ENCODE data around the gene DESI2.

DESI2 gene

DNA sequence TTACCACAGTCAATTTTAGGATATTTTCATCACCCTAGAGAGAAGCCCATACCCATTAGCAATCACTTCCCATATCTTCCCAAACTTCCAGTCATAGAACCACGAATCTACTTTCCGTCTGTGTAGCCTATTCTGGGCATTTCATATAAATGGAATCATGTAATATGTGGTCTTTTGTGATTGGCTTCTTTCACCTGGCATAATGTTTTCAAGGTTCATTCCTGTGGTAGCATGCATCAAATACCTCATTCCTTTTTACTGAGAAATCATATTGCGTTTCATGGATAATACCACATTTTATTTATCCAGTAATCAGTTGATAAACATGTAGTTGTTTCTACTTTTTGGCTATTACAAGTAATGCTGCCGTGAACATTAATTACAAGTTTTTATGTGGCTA is 21.5 kb downstream of the DESI2 start:
- TF ChIP-seq, protein P1, sequence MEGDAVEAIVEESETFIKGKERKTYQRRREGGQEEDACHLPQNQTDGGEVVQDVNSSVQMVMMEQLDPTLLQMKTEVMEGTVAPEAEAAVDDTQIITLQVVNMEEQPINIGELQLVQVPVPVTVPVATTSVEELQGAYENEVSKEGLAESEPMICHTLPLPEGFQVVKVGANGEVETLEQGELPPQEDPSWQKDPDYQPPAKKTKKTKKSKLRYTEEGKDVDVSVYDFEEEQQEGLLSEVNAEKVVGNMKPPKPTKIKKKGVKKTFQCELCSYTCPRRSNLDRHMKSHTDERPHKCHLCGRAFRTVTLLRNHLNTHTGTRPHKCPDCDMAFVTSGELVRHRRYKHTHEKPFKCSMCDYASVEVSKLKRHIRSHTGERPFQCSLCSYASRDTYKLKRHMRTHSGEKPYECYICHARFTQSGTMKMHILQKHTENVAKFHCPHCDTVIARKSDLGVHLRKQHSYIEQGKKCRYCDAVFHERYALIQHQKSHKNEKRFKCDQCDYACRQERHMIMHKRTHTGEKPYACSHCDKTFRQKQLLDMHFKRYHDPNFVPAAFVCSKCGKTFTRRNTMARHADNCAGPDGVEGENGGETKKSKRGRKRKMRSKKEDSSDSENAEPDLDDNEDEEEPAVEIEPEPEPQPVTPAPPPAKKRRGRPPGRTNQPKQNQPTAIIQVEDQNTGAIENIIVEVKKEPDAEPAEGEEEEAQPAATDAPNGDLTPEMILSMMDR (IDR thresholded peaks at IDR 0.05), result no peak

DNA sequence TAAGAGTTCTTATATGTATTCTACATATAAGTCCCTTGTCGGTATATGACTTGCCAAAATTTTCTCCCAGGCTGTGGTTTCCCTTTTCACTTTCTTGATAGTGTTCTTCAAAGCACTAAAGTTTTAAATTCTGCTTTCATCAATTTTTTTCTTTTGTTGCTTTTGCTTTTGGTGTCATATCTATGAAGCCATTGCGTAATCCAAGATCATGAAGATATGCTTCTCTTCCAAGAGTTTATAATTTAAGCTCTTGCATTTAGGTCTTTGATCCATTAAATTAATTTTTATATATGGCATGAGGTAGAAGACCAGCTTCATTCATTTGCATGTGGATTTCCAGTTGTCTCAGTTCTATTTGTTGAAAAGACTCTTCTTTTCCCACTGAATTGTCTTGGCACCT is 22.2 kb downstream of the DESI2 start:
- TF ChIP-seq, protein P1 (IDR thresholded peaks at IDR 0.05), result no peak

DNA sequence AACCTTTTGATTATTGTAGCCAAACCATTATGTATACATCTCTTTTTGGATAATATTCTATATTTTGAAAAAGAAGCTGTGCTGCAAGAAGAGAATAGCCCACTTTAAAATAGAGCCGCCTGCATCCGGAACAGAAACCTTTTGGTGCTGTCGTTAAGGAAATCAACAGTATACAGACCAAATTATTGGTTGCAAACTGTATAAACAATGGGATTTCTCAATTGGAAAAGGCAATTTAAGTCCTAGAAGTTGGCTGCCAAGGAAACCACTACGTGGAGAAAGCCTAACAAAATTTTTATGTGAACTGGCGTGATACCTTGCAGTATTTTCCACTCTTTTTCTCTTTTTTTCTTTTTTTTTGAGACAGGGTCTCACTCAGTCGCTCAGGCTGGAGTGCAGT is 25.8 kb downstream of the DESI2 start:
- TF ChIP-seq, protein P1 (IDR thresholded peaks at IDR 0.05), result no peak

GRCh38 chr1:244680667-244681066 is 27.7 kb downstream of the DESI2 start:
- TF ChIP-seq, protein P1 (IDR thresholded peaks at IDR 0.05), result no peak

DNA sequence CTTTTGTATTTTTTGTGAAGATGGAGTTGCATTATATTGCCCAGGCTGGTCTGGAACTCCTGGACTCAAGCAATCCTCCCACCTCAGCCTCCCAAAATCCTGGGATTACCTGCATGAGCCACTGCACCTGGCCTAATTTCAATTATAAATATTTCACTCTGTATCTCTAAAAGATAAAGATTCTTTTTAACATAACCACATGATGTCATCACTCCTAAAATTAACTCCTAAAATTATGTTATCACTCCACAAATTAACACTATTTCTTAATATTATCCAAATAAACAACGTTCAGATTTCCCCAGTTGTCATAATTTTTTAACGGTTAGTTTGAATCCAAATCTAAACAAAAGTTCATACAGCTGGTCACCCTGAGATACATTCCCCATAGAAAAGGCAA is 43.0 kb downstream of the DESI2 start:
- TF ChIP-seq, protein P1 (IDR thresholded peaks at IDR 0.05), result no peak

- TF ChIP-seq, protein P1 (IDR thresholded peaks at IDR 0.05), result no peak
These were observed 46.8 kb downstream of the DESI2 start for GRCh38 chr1:244699741-244700140.

- TF ChIP-seq, protein P1 (IDR thresholded peaks at IDR 0.05), result no peak
These were observed 47.9 kb downstream of the DESI2 start for GRCh38 chr1:244700808-244701207.

- TF ChIP-seq, protein P1 (IDR thresholded peaks at IDR 0.05), result no peak
These were observed 49.7 kb downstream of the DESI2 start for GRCh38 chr1:244702620-244703019.
